Measurements from ENCODE around the gene RGMA.

- TF ChIP-seq CTCF (IDR thresholded peaks at IDR 0.05) (no peak), POLR2A (IDR thresholded peaks at IDR 0.05) (no peak)
Measured at GRCh38 chr15:93028632-93029213, 60.3 kb downstream of the RGMA start.
